Adipose tissue (tissue), 3 donors: Measurements from ENCODE around the gene CDH4. TPM values are rescaled to one million over a fixed set of nuclear protein-coding genes. Genes with fewer than 3 reads are reported as not detected.
"Not testable (repeated sequence)": the region's sequence is repeated elsewhere in the genome, so short reads cannot be mapped to it uniquely, and the experiment has no call there.

Experiments
- H3K27ac ChIP-seq: one replicate; pipeline ENCODE4 v1.5.1; 2013; ENCODE audit warnings: low read depth, low read length
- WGBS, 3 donors: extraction: QIAGEN DNeasy Blood & Tissue Kit; methylation state at CpG; one replicate each; pipeline ENCODE4 v1.1.7; 2013; 5-methylcytosine and 5-hydroxymethylcytosine counted together
- polyA plus RNA-seq, 3 donors: library from polyadenylated mRNA; stranded (reverse); fragments of 200-250 nt; gene quantifications; one replicate each; pipeline ENCODE4 v1.2.3, GENCODE V29; 2013
- donor health status: healthy with polysubstance abuse.
- donor health status: Bipolar disorder and iron deficiency.
- donor health status: healthy.

The CDH4 gene
- polyA plus RNA-seq, 3 donors = 0.04 to 0.11 (median 0.05) TPM

GRCh38 chr20:61939691-61940360 is 687.8 kb downstream of the CDH4 start:
- 77 to 82% (median 79%) methylated on average over 13 of the region's 13 CpGs for whole genome bisulfite sequencing, 3 donors
- no peak overlapping the region for H3K27ac ChIP-seq

GRCh38 chr20:61940491-61940890 is 688.4 kb downstream of the CDH4 start:
- no peak overlapping the region for H3K27ac ChIP-seq
- 88 to 94% (median 94%) methylated on average over 17 of the region's 17 CpGs for WGBS, 3 donors

DNA sequence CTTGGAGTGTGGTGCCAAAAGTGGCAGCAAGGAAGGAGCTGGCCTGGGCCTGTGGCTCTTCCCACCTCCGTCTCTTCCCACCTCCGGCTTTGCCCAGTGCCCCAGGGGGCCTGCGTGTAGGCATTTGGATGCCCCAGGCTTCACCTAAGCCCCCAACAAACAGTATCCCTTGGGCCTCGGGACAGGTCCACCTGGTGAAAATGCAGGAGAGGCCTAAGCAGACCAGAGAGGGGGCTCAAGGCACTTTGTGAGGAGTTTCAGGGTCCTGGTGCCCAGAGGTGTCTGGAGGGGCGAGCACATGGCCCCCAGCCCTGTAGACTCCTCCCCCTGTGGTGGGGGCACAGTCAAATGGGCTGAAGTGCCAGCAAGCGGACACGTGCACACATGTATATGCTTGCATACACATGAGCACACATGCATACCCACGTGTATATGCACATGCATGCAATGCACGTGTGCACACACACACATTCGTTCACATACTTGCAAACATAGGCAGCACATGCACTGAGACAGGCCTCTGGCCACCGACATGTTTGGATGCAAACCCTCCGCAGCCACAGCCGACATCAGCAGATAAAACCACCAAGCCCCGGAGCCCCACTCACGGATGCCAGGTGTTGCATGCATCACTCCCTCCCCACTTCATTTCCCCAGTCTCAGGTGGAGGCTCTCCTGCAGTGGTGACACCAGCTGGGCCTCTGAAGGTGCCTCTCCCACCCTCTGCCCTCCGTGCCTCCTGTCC is 689.1 kb downstream of the CDH4 start:
- no peak overlapping the region for H3K27ac ChIP-seq
- WGBS, 3 donors = 76 to 89% (median 76%) methylated on average over 16 of the region's 16 CpGs

- H3K27ac ChIP-seq = no peak overlapping the region
- 87 to 92% (median 92%) methylated on average over 16 of the region's 16 CpGs for WGBS, 3 donors
These were observed 689.8 kb downstream of the CDH4 start for GRCh38 chr20:61941721-61942405.

DNA sequence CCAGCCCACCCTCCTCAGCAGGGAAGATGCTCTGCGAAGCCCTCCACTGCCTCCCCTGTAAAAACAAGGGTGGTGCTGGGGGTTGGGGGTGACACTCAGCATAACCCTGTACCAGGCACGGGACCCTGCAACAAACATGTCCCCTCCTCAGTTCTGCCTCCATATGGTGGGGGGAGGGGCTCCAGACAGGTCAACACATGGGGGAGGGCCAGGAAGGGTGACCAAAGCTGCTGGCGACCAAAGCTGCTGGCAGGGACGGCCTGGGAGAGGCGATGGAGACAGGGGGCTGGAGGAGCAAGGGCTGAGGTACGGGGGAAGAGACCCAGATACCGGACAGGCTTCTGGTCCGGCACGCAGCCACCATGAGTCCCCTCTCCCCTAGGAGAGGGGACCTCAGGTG is 690.5 kb downstream of the CDH4 start:
- 79 to 86% (median 84%) methylated on average over 7 to 9 of the region's 9 CpGs for WGBS, 3 donors
- H3K27ac ChIP-seq = no peak overlapping the region

DNA sequence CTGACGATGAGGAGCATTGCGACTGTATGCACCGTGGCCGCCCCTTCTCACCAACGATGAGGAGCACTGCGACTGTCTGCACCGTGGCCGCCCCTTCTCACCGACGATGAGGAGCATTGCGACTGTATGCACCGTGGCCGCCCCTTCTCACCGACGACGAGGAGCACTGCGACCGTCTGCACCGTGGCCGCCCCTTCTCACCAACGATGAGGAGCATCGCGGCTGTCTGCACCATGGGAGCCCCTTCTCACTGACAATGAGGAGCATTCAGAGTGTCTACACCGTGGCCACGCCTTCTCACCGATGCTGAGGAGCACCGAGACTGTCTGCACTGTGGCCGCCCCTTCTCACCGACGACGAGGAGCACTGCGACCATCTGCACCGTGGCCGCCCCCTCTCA is 692.9 kb downstream of the CDH4 start:
- 83 to 88% (median 87%) methylated on average over 3 to 14 of the region's 34 CpGs for WGBS, 3 donors
- not testable (repeated sequence) for H3K27ac ChIP-seq

DNA sequence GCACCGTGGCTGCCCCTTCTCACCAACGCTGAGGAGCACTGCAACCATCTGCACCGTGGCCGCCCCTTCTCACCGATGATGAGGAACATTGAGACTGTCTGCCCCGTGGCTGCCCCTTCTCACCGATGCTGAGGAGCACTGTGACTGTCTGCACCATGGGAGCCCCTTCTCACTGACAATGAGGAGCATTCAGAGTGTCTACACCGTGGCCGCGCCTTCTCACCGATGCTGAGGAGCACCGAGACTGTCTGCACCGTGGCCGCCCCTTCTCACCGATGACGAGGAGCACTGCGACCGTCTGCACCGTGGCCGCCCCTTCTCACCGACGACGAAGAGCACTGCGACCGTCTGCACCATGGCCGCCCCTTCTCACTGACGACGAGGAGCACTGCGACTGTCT is 693.4 kb downstream of the CDH4 start:
- 72 to 77% methylated on average over 21 of the region's 29 CpGs; no CpG with 5 or more reads in 1 of the 3 donors for WGBS, 3 donors
- not testable (repeated sequence) for H3K27ac ChIP-seq

- WGBS, 3 donors = 80 to 88% (median 86%) methylated on average over 19 to 23 of the region's 28 CpGs
- not testable (repeated sequence) for H3K27ac ChIP-seq
These were observed 696.0 kb downstream of the CDH4 start for GRCh38 chr20:61948056-61948455.

GRCh38 chr20:61948586-61949362 is 696.7 kb downstream of the CDH4 start:
- WGBS, 3 donors = 84 to 92% (median 86%) methylated on average over 17 to 22 of the region's 22 CpGs
- no peak overlapping the region for H3K27ac ChIP-seq

GRCh38 chr20:61949363-61949713 is 697.3 kb downstream of the CDH4 start:
- H3K27ac ChIP-seq = no peak overlapping the region
- WGBS, 3 donors = 91 to 95% (median 93%) methylated on average over 7 of the region's 7 CpGs

DNA sequence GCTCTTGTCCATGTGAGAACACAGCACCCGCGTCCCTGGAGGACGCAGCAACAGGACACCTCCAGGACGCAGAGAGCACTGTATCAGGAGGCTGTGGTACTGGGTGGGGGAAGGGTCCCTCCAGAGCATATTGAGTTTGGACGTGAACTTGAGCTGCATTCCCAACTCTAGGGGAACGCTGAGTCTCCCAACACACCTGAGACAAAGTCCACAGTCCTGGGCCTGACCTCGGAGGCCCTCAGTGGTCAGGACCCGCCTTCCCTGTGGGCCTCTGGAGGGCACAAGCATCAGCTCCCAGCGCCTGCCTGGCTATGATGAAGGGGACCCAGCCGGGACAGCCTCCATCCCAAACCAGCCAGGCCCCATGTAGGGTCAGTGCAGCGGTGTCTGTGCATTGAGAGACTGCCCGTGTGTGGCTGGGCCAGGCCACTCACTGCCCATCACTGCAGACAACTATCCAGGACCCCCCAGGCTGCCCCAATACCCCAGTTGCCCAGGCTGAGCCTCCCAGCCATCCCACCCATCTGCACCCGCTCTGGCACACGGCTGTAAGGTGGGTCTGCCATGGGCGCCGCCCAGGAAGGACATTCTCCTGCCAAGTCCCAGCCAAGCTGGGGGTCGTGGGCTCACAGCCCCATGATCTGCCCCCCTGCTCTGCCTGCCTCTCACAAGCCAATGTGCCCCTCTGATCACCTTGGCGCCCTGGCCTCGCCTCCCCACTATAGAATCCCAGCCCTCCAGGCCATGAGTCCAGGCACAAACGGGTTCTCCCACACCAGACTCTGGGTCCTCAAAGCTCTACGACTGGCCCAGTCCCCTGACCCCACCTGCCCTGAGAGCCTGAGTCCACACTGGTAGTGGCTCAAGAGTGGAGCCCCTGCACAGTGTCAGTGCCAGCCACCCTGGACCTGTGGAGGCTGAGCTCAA is 697.9 kb downstream of the CDH4 start:
- 84 to 85% (median 84%) methylated on average over 21 of the region's 21 CpGs for WGBS, 3 donors
- no peak overlapping the region for H3K27ac ChIP-seq

GRCh38 chr20:61950641-61951071 is 698.6 kb downstream of the CDH4 start:
- H3K27ac ChIP-seq = no peak overlapping the region
- WGBS, 3 donors = 44 to 74% (median 46%) methylated on average over 6 to 7 of the region's 7 CpGs

GRCh38 chr20:61951695-61952533 is 699.9 kb downstream of the CDH4 start:
- no peak overlapping the region for H3K27ac ChIP-seq
- WGBS, 3 donors = 25 to 64% (median 35%) methylated on average over 17 to 21 of the region's 22 CpGs

DNA sequence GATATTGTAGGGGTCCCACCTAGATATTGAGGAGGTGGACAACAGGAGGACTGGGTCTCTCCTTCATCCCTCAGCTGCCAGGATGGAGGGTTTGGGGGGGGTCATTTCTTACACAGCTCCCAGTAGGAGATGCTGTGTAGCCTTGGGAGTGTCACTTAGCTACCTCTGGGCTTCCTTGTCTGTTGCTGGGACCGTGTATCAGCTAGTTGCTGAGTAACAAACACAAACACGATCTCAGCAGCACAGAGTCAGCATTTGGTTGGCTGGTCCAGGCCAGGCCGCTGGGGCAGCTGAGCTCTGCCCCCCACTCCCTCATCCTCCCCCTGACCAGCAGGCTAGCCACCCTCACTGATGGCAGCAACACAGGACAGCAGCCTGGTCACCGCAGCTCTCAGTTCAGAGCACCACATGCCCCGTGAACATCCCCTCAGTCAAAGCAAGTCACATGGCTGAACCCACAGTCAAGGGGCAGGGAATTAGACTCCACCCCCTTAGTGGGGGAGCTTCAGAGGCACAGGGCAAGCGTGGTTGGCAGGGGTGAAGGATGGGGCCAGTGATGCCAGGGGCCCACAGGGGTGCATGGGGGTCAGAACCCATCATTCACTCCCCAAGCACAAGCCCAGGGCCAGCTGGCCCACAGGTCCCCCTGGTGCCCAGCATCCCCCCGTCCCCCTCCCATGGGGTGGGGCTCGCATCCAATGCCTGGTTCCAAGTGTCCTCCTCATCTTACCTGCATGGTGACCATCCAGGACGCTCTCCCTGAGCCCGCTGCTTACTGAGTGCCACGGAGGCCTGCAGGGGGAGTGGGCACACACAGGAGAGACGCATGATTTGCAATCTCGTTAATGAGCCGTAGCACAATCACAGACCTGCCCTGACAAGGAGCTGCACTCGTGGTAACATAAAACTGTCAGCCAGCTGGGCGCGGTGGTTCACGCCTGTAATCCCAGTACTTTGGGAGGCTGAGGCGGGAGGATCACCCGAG is 701.3 kb downstream of the CDH4 start:
- WGBS, 3 donors = 82 to 90% (median 87%) methylated on average over 20 of the region's 20 CpGs
- H3K27ac ChIP-seq = no peak overlapping the region

DNA sequence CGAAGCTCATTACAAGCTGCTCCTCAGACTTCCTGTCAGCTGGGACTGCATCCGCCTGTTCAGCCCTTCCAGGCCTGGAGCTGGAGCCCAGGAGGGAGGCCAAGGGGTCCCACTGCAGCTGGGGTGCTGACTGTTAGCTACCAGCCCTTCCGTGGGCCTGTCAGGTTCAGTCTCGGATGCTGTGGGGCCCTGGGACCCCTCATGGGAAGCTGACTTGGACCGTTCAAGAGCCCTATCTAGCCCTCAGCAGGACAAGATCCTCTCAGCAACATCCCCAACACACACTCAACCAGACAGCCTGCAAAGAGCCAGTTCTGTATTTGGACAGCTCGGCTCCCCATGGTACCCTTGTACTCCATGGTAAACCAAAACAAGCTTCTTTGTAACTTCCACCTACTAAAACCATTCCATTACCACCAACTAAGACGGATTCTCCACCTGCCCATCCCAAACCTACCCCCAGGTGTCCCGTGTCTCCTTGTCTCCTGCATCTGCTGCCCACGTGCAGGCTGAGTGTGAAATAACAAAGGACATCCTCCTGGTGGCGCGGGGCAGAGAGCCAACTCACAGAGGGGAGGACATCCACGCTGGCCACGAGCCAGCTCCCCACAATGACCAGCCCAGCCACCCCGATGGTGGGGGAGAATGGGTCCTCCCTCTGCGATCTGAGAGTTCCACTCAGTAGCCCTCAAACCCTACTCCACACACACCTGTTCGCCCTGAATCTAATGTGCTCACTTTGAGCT is 702.4 kb downstream of the CDH4 start:
- no peak overlapping the region for H3K27ac ChIP-seq
- WGBS, 3 donors = 51 to 70% (median 64%) methylated on average over 16 of the region's 16 CpGs
